Gastroesophageal sphincter (tissue), 4 donors: ENCODE measurements around the gene RAD51B. TPM values are rescaled to one million over a fixed set of nuclear protein-coding genes. Genes with fewer than 3 reads are reported as not detected.

ENCODE experiments used
- ATAC-seq: fragments of 150-250 bp; one replicate; pipeline ENCODE4 v1.9.1; 2016; ENCODE audit warnings: mild to moderate bottlenecking, moderate library complexity
- H3K27ac ChIP-seq, 4 donors: fragments of 200-600 bp; sonication (generic) in 3 of 4; 1 replicate in 3 of 4; 2 replicates in 1 of 4; pipeline ENCODE4 v1.5.1; 2016 to 2019
- H3K27me3 ChIP-seq: fragments of 200-600 bp; sonication (generic); one replicate; pipeline ENCODE4 v1.5.1; 2019
- H3K36me3 ChIP-seq, 2 donors: fragments of 200-600 bp; sonication (generic); one replicate each; pipeline ENCODE4 v1.5.1; 2019; ENCODE audit warnings: control low read depth in 1 of 2
- H3K4me1 ChIP-seq, 3 donors: fragments of 200-600 bp; sonication (generic); 1 replicate in 2 of 3; 2 replicates in 1 of 3; pipeline ENCODE4 v1.5.1; 2016 to 2019; ENCODE audit warnings: control low read depth in 2 of 3
- H3K4me3 ChIP-seq, 2 donors: fragments of 200-600 bp; sonication (generic); one replicate each; pipeline ENCODE4 v1.5.1; 2019; ENCODE audit warnings: mild to moderate bottlenecking in 1 of 2, moderate library complexity in 1 of 2
- H3K9me3 ChIP-seq, 3 donors: fragments of 200-600 bp; sonication (generic); one replicate each; pipeline ENCODE4 v1.5.1; 2017 to 2019; ENCODE audit warnings: control low read depth in 2 of 3
- CTCF ChIP-seq, 4 experiments: fragments of 200-600 bp in 2 of 4; fragments of 450-650 bp in 2 of 4; sonication (generic) in 1 of 4; IDR thresholded peaks; one replicate each; pipeline ENCODE4 v1.5.1; 2017 to 2019; ENCODE audit warnings: antibody characterized with exemption in 4 of 4, mild to moderate bottlenecking in 2 of 4, moderate library complexity in 2 of 4
- EP300 ChIP-seq: sonication (generic); formaldehyde crosslinking; IDR thresholded peaks from one replicate; pipeline ENCODE4 v1.6.1; 2017; ENCODE audit warnings: antibody characterized with exemption, mild to moderate bottlenecking
- POLR2A ChIP-seq, 2 donors: fragments of 450-650 bp; IDR thresholded peaks; one replicate each; pipeline ENCODE4 v1.6.1; 2017; ENCODE audit warnings: antibody characterized with exemption in 2 of 2, mild to moderate bottlenecking in 2 of 2, moderate library complexity in 1 of 2
- POLR2AphosphoS5 ChIP-seq: sonication (generic); formaldehyde crosslinking; IDR thresholded peaks from one replicate; pipeline ENCODE4 v1.6.1; 2017; ENCODE audit warnings: antibody characterized with exemption
- WGBS, 2 donors: methylation state at CpG; one replicate each; pipeline ENCODE4 v1.1.5; 2018; ENCODE audit warnings: low coverage in 1 of 2; 5-methylcytosine and 5-hydroxymethylcytosine counted together
- total RNA-seq, 4 donors: library from RNA; depleted of rRNA; stranded (reverse); fragments of >200 nt; gene quantifications; one replicate each; pipeline ENCODE4 v1.1.0, GENCODE V29; 2016

The RAD51B gene
- total RNA-seq, 4 donors from 2014 or later = 5.1 to 7.0 (median 6.0) TPM

- ATAC-seq = no peak
- Histone ChIP-seq H3K27ac (no peak overlapping the region), H3K9me3 (no peaks in the 10 kb centered on the region), H3K4me3 (no peak overlapping the region), H3K4me1 (peaks cover 0 to 22% (median 0%) of the 10 kb centered on the region in 3 donors), H3K27me3 (no peaks in the 10 kb centered on the region), H3K36me3 (no peaks in the 10 kb centered on the region)
- no peak for TF ChIP-seq POLR2A (IDR thresholded peaks at IDR 0.05)
- WGBS, 2 donors = 95 to 100% methylated on average over 1 of the region's 1 CpG
Measured at GRCh38 chr14:68076451-68076850, 256.9 kb downstream of the RAD51B start.

- Histone ChIP-seq H3K4me1 (peaks cover 0 to 16% (median 0%) of the 10 kb centered on the region in 3 donors), H3K27ac (no peak overlapping the region), H3K4me3 (no peak overlapping the region), H3K9me3 (no peaks in the 10 kb centered on the region), H3K27me3 (no peaks in the 10 kb centered on the region), H3K36me3 (no peaks in the 10 kb centered on the region)
- TF ChIP-seq CTCF (IDR thresholded peaks at IDR 0.05) (no peak), POLR2AphosphoS5 (no peak), POLR2A (IDR thresholded peaks at IDR 0.05) (no peak), EP300 (no peak)
- no peak for ATAC-seq
Measured at GRCh38 chr14:68079941-68080697, 260.5 kb downstream of the RAD51B start.

- Histone ChIP-seq H3K9me3 (no peaks in the 10 kb centered on the region), H3K4me1 (peaks cover 0 to 9% (median 0%) of the 10 kb centered on the region in 3 donors), H3K36me3 (no peaks in the 10 kb centered on the region), H3K27me3 (no peaks in the 10 kb centered on the region), H3K4me3 (no peak overlapping the region), H3K27ac (no peak overlapping the region)
- TF ChIP-seq CTCF (IDR thresholded peaks at IDR 0.05) = no peak
- no peak for TF ChIP-seq EP300
- no peak for TF ChIP-seq POLR2A (IDR thresholded peaks at IDR 0.05)
- TF ChIP-seq POLR2AphosphoS5 = no peak
- WGBS, 2 donors = 72 to 77% methylated on average over 5 of the region's 5 CpGs
- ATAC-seq = no peak
Measured at GRCh38 chr14:68081489-68081888, 261.9 kb downstream of the RAD51B start.

- H3K36me3 ChIP-seq = no peaks in the 10 kb centered on the region
- H3K4me1 ChIP-seq = peaks cover 0 to 9% (median 0%) of the 10 kb centered on the region in 3 donors
- H3K27me3 ChIP-seq = no peaks in the 10 kb centered on the region
- H3K9me3 ChIP-seq = no peaks in the 10 kb centered on the region
- no peak for TF ChIP-seq POLR2AphosphoS5
- TF ChIP-seq EP300 = no peak
- no peak for TF ChIP-seq CTCF (IDR thresholded peaks at IDR 0.05)
- TF ChIP-seq POLR2A (IDR thresholded peaks at IDR 0.05) = no peak
- no peak for ATAC-seq
- no peak overlapping the region for H3K4me3 ChIP-seq
- 82 to 96% methylated on average over 3 of the region's 3 CpGs for WGBS, 2 donors
- H3K27ac ChIP-seq = no peak overlapping the region
Measured at GRCh38 chr14:68082698-68083291, 263.2 kb downstream of the RAD51B start.

GRCh38 chr14:68084256-68084655 is 264.7 kb downstream of the RAD51B start:
- TF ChIP-seq EP300 (no peak), CTCF (IDR thresholded peaks at IDR 0.05) (peak in 1 of 4 experiments; percentile 24)
- H3K36me3 ChIP-seq = no peaks in the 10 kb centered on the region
- H3K27me3 ChIP-seq = no peaks in the 10 kb centered on the region
- no peaks in the 10 kb centered on the region for H3K9me3 ChIP-seq
- no peak overlapping the region for H3K27ac ChIP-seq
- no peak for ATAC-seq
- H3K4me3 ChIP-seq = no peak overlapping the region
- H3K4me1 ChIP-seq = peaks cover 0 to 23% (median 0%) of the 10 kb centered on the region in 3 donors
